IMR-90 (cell line): ENCODE measurements around the gene IFT57. TPM values are rescaled to one million over a fixed set of nuclear protein-coding genes. Genes with fewer than 3 reads are reported as not detected.

ENCODE experiments used
- ATAC-seq: fragments of 200-7000 bp; cut with Tn5 transposase; 2 replicates; pipeline ENCODE4 v1.9.1; 2020; ENCODE audit warnings: low read depth, mild to moderate bottlenecking, moderate library complexity
- BruUV-seq: library from RNA; stranded (reverse); fragments of 400-500 nt; replicated peaks from 2 replicates; lab custom pipeline; 2021; lab: Mats Ljungman, UMichigan
- CTCF ChIA-PET: fragments of 300-600 bp; formaldehyde crosslinking; extraction: SDS; loops from one replicate; lab custom pipeline; 2021; ENCODE audit warnings: antibody characterized with exemption; lab: Yijun Ruan, JAX
- POLR2A ChIA-PET: fragments of 300-600 bp; sonication (Branson Sonifier 250); formaldehyde crosslinking; loops from one replicate; lab custom pipeline; 2022; ENCODE audit warnings: antibody characterized with exemption; ENCODE audit not compliant: unreplicated experiment; lab: Charles Lee
- DNase-seq: peaks from one replicate; pipeline ENCODE4 v3.0.0; 2013
- H2AFZ ChIP-seq: replicated peaks from 2 replicates; pipeline ENCODE3; 2013; ENCODE audit warnings: low read length, mild to moderate bottlenecking; ENCODE audit not compliant: poor library complexity
- H2AK5ac ChIP-seq: 2 replicates; pipeline ENCODE4 v1.6.1; 2013; ENCODE audit warnings: low read depth, low read length, inconsistent platforms
- H2AK9ac ChIP-seq: replicated peaks from 2 replicates; pipeline ENCODE3; 2013; ENCODE audit warnings: mild to moderate bottlenecking, low read depth, low read length, moderate library complexity; ENCODE audit not compliant: poor library complexity
- H2BK120ac ChIP-seq: 2 replicates; pipeline ENCODE4 v1.6.1; 2013; ENCODE audit warnings: low read depth, low read length, inconsistent platforms
- H2BK15ac ChIP-seq: 3 replicates; pipeline ENCODE4 v1.6.1; 2013; ENCODE audit warnings: low read depth, low read length, inconsistent platforms
- H2BK20ac ChIP-seq: 2 replicates; pipeline ENCODE4 v1.6.1; 2013; ENCODE audit warnings: low read depth, mild to moderate bottlenecking, inconsistent platforms, low read length, moderate library complexity
- H2BK5ac ChIP-seq: 2 replicates; pipeline ENCODE4 v1.6.1; 2013; ENCODE audit warnings: mild to moderate bottlenecking, low read depth, low read length, inconsistent platforms; ENCODE audit not compliant: poor library complexity, severe bottlenecking
- H3K14ac ChIP-seq: replicated peaks from 2 replicates; pipeline ENCODE4 v1.6.1; 2013; ENCODE audit warnings: low read depth, low read length, inconsistent platforms
- H3K18ac ChIP-seq: 2 replicates; pipeline ENCODE4 v1.6.1; 2013; ENCODE audit warnings: low read depth, low read length, control low read depth
- H3K23ac ChIP-seq: 2 replicates; pipeline ENCODE4 v1.6.1; 2013; ENCODE audit warnings: low read depth, low read length, inconsistent platforms
- H3K27ac ChIP-seq: 2 replicates; pipeline ENCODE4 v1.5.1; 2013; ENCODE audit warnings: mild to moderate bottlenecking, control low read depth, low read length; ENCODE audit not compliant: insufficient read depth
- H3K27me3 ChIP-seq: 2 replicates; pipeline ENCODE4 v1.6.1; 2013; ENCODE audit warnings: low read length; ENCODE audit not compliant: control insufficient read depth, insufficient read depth
- H3K36me3 ChIP-seq: 2 replicates; pipeline ENCODE4 v1.6.1; 2013; ENCODE audit warnings: low read length, mixed read lengths; ENCODE audit not compliant: control insufficient read depth, insufficient read depth
- H3K4ac ChIP-seq: 2 replicates; pipeline ENCODE4 v1.6.1; 2013; ENCODE audit warnings: low read depth, low read length, inconsistent platforms
- H3K4me1 ChIP-seq: 2 replicates; pipeline ENCODE4 v1.6.1; 2013; ENCODE audit warnings: low read length, mixed read lengths; ENCODE audit not compliant: control insufficient read depth, insufficient read depth
- H3K4me2 ChIP-seq: 2 replicates; pipeline ENCODE4 v1.6.1; 2013; ENCODE audit warnings: low read depth, mild to moderate bottlenecking, control low read depth, low read length, moderate library complexity
- H3K4me3 ChIP-seq: 2 replicates; pipeline ENCODE4 v1.5.1; 2013; ENCODE audit warnings: low read depth, mild to moderate bottlenecking, control low read depth, low read length, moderate library complexity; ENCODE audit not compliant: insufficient read depth
- H3K56ac ChIP-seq: 2 replicates; pipeline ENCODE4 v1.6.1; 2013; ENCODE audit warnings: low read length, inconsistent platforms; ENCODE audit not compliant: insufficient read depth; ENCODE audit errors: extremely low read depth
- H3K79me1 ChIP-seq, 2 experiments: 2 replicates each; pipeline ENCODE4 v1.6.1; 2013; ENCODE audit warnings: low read length in 2 of 2, inconsistent platforms in 1 of 2, low read depth in 1 of 2
- H3K9ac ChIP-seq: 2 replicates; pipeline ENCODE4 v1.6.1; 2013; ENCODE audit warnings: low read depth, low read length, control low read depth
- H3K9me1 ChIP-seq: 2 replicates; pipeline ENCODE4 v1.6.1; 2013; ENCODE audit warnings: low read length, inconsistent platforms; ENCODE audit not compliant: insufficient read depth
- H3K9me3 ChIP-seq: 2 replicates; pipeline ENCODE4 v1.6.1; 2013; ENCODE audit warnings: low read length; ENCODE audit not compliant: control insufficient read depth, insufficient read depth
- H4K20me1 ChIP-seq: 2 replicates; pipeline ENCODE4 v1.6.1; 2013; ENCODE audit warnings: low read length, inconsistent platforms; ENCODE audit not compliant: insufficient read depth
- H4K5ac ChIP-seq: 2 replicates; pipeline ENCODE4 v1.6.1; 2013; ENCODE audit warnings: mild to moderate bottlenecking, low read depth, low read length, control low read depth
- H4K8ac ChIP-seq, 2 experiments: 2 replicates each; pipeline ENCODE4 v1.6.1; 2013; ENCODE audit warnings: low read depth in 2 of 2, low read length in 2 of 2, control low read depth in 1 of 2, inconsistent platforms in 1 of 2
- H4K91ac ChIP-seq: 2 replicates; pipeline ENCODE4 v1.6.1; 2013; ENCODE audit warnings: low read depth, low read length, inconsistent platforms; ENCODE audit not compliant: insufficient read depth
- FOS ChIP-seq: fragments of 150-350 bp; IDR thresholded peaks from 2 replicates; pipeline ENCODE4 v1.6.1; 2016; ENCODE audit warnings: low read depth, low read length
- MAFK ChIP-seq: IDR thresholded peaks from 2 replicates; pipeline ENCODE4 v1.6.1; 2012; ENCODE audit warnings: low read depth, low read length, improper control_type of control experiment
- MAZ ChIP-seq: IDR thresholded peaks from 2 replicates; pipeline ENCODE4 v1.6.1; 2012; ENCODE audit warnings: low read depth, mild to moderate bottlenecking, low read length, improper control_type of control experiment, moderate library complexity, borderline replicate concordance
- POLR2A ChIP-seq: IDR thresholded peaks from 2 replicates; pipeline ENCODE4 v1.6.1; 2012; ENCODE audit warnings: mild to moderate bottlenecking, low read depth, low read length
- RAD21 ChIP-seq: IDR thresholded peaks from 2 replicates; pipeline ENCODE4 v1.6.1; 2012; ENCODE audit warnings: low read length, improper control_type of control experiment
- RFX5 ChIP-seq: IDR thresholded peaks from 2 replicates; pipeline ENCODE4 v1.8.0; 2012; ENCODE audit warnings: low read depth, mild to moderate bottlenecking, low read length, moderate library complexity
- WGBS, 2 experiments: methylation state at CpG; one replicate each; pipeline versions ENCODE4 v1.1.5 to v1.1.7; 2013; ENCODE audit warnings: missing lambda C conversion rate in 2 of 2; ENCODE audit not compliant: insufficient read length in 1 of 2; ENCODE audit errors: extremely low coverage in 2 of 2; 5-methylcytosine and 5-hydroxymethylcytosine counted together
- dilution Hi-C: fragments of 300-500 bp; cut with HindIII; formaldehyde crosslinking; loops from one replicate; pipeline ENCODE4 v1.14.3; 2018; ENCODE audit warnings: low sequenced_read_pairs; ENCODE audit not compliant: unreplicated experiment
- in situ Hi-C: fragments of 300-500 bp; cut with MboI; formaldehyde crosslinking; loops from 3 replicates; pipeline ENCODE4 v1.14.3; 2019; ENCODE audit warnings: low sequenced_read_pairs, inconsistent platforms, mixed read lengths
- intact Hi-C: fragments of 100-400 bp; cut with micrococcal nuclease; formaldehyde crosslinking; loops from 2 replicates; pipeline ENCODE4 v1.10.0; 2022
- polyA plus RNA-seq, 3 experiments: library from polyadenylated mRNA; depleted of rRNA; stranded (reverse); fragments of >200 nt; gene quantifications; 2 replicates each; pipeline ENCODE4 v1.2.3, GENCODE V29; 2012; ENCODE audit warnings: low replicate concordance in 1 of 3
- total RNA-seq: library from RNA; depleted of rRNA; stranded (reverse); fragments of >200 nt; gene quantifications from 2 replicates; pipeline ENCODE4 v1.2.3, GENCODE V29; 2012
- TF ChIP-seq, protein P1 (sequence below): fragments of 150-350 bp; IDR thresholded peaks from 2 replicates; pipeline ENCODE4 v1.6.1; 2016; ENCODE audit warnings: low read depth, mild to moderate bottlenecking, low read length, moderate library complexity, borderline replicate concordance

IFT57 gene
- total and polyA plus RNA-seq, 2 of the 4 experiments (the other 2 are of a cell fraction): 30.0 to 35.3 TPM

- TF ChIP-seq RAD21 (no peak), MAZ (no peak), RFX5 (no peak), POLR2A (no peak), FOS (no peak), MAFK (no peak)
- TF ChIP-seq, protein P1, sequence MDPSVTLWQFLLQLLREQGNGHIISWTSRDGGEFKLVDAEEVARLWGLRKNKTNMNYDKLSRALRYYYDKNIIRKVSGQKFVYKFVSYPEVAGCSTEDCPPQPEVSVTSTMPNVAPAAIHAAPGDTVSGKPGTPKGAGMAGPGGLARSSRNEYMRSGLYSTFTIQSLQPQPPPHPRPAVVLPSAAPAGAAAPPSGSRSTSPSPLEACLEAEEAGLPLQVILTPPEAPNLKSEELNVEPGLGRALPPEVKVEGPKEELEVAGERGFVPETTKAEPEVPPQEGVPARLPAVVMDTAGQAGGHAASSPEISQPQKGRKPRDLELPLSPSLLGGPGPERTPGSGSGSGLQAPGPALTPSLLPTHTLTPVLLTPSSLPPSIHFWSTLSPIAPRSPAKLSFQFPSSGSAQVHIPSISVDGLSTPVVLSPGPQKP: no peak
- Histone ChIP-seq H2BK120ac (no peak overlapping the region), H4K91ac (no peak overlapping the region), H2BK15ac (no peak overlapping the region), H2AK5ac (no peak overlapping the region), H3K4me1 (peaks cover 7% of the 10 kb centered on the region), H3K27ac (no peak overlapping the region), H2AK9ac (no peak overlapping the region), H4K5ac (no peak overlapping the region), H2BK20ac (no peak overlapping the region), H3K14ac (no peak overlapping the region), H4K20me1 (no peaks in the 10 kb centered on the region), H3K4ac (no peak overlapping the region), H3K9me1 (peaks cover 7% of the 10 kb centered on the region; the same call in 1 of the 2 replicates), H3K4me2 (no peak overlapping the region), H3K9me3 (no peaks in the 10 kb centered on the region), H3K36me3 (no peaks in the 10 kb centered on the region), H3K18ac (no peak overlapping the region), H3K9ac (no peak overlapping the region), H3K23ac (no peak overlapping the region), H2AFZ (no peak overlapping the region), H4K8ac (no peak overlapping the region), H3K4me3 (no peak overlapping the region), H2BK5ac (no peak overlapping the region), H3K79me1 (no peaks in the 10 kb centered on the region), H3K27me3 (no peaks in the 10 kb centered on the region), H3K56ac (no peak overlapping the region)
- dilution Hi-C loops (no loop called here), in situ Hi-C loops (no loop called here), intact Hi-C loops (loop anchor here (5.0 kb wide), 1 partner anchor 530 kb away; no protein-coding TSS in a partner anchor)
- POLR2A ChIA-PET: no interaction called here
- CTCF ChIA-PET: no interaction called here
- BruUV-seq: no TSS peak
- DNase-seq: no peak
- WGBS, 2 experiments: 83% methylated on average over 1 of the region's 3 CpGs; no CpG with 5 or more reads in 1 of the 2 experiments
- ATAC-seq: no peak
These were observed 99.9 kb downstream of the IFT57 start for GRCh38 chr3:108122276-108122675.
